Kidney (tissue), 14 donors: ENCODE data around the gene SIK3. TPM values are rescaled to one million over a fixed set of nuclear protein-coding genes. Genes with fewer than 3 reads are reported as not detected.

Source experiments
- DNase-seq, 5 donors: peaks; one replicate each; pipeline ENCODE4 v3.0.0-alpha.2; 2013 to 2020
- FAIRE-seq: peaks from 2 replicates; lab custom pipeline; 2012; peaks lifted over from hg19 to GRCh38; lab: Jason Lieb, UNC
- H3K27ac ChIP-seq, 2 donors: one replicate each; pipeline ENCODE4 v1.7.0; 2013; ENCODE audit warnings: low read depth in 2 of 2, low read length in 2 of 2, inconsistent platforms in 1 of 2
- H3K27me3 ChIP-seq: one replicate; pipeline ENCODE4 v1.7.1; 2013; ENCODE audit warnings: low read length, inconsistent platforms; ENCODE audit not compliant: control insufficient read depth, insufficient read depth
- H3K36me3 ChIP-seq, 3 donors: one replicate each; pipeline versions ENCODE4 v1.7.0 to v1.7.1; 2013; ENCODE audit warnings: low read length in 3 of 3, control low read depth in 1 of 3, inconsistent platforms in 1 of 3; ENCODE audit not compliant: insufficient read depth in 3 of 3, control insufficient read depth in 2 of 3
- H3K4me1 ChIP-seq, 3 donors: one replicate each; pipeline versions ENCODE4 v1.7.0 to v1.7.1; 2013; ENCODE audit warnings: low read length in 3 of 3, inconsistent platforms in 1 of 3, low read depth in 1 of 3; ENCODE audit not compliant: control insufficient read depth in 2 of 3, insufficient read depth in 2 of 3
- H3K4me3 ChIP-seq, 3 donors: one replicate each; pipeline versions ENCODE4 v1.7.0 to v1.8.1; 2013; ENCODE audit warnings: low read length in 3 of 3, control low read depth in 1 of 3, inconsistent platforms in 1 of 3
- H3K9ac ChIP-seq, 3 donors: one replicate each; pipeline versions ENCODE4 v1.7.0 to v1.7.1; 2013; ENCODE audit warnings: low read length in 3 of 3, control low read depth in 1 of 3, inconsistent platforms in 1 of 3
- H3K9me3 ChIP-seq, 3 donors: one replicate each; pipeline versions ENCODE4 v1.7.0 to v1.7.1; 2013; ENCODE audit warnings: low read length in 3 of 3, control low read depth in 1 of 3, inconsistent platforms in 1 of 3; ENCODE audit not compliant: control insufficient read depth in 2 of 3, insufficient read depth in 1 of 3
- CTCF ChIP-seq: IDR thresholded peaks from 3 replicates; pipeline ENCODE4 v1.5.1; 2012; ENCODE audit warnings: mild to moderate bottlenecking, moderate library complexity, borderline replicate concordance; ENCODE audit not compliant: insufficient read depth; ENCODE audit errors: extremely low read depth
- intact Hi-C: fragments of 100-400 bp; cut with DNase I; formaldehyde crosslinking; loops from one replicate; pipeline ENCODE4 v1.11.1; 2022
- polyA plus RNA-seq: library from polyadenylated mRNA; stranded (reverse); fragments of 350-450 nt; fragmentation: Illumina TruSeq; extraction: RNeasy Lipid Tissue Mini Kit (QIAGEN cat#74804); gene quantifications from one replicate; pipeline ENCODE4 v1.2.3, GENCODE V29; 2014; ENCODE audit warnings: low read depth, low replicate concordance; ENCODE audit not compliant: insufficient read depth
- total RNA-seq: library from RNA; stranded (reverse); fragmentation: NEBNext Ultra II Directional; extraction: Animal tissue kit (Norgen Biotek cat#: 25700); gene quantifications from one replicate; pipeline ENCODE4 v1.2.1, GENCODE V29; 2021
- donor health status: control.
- donor health status: control.
- donor health status: control.
- donor health status: control.
- donor health status: control.
- donor health status: DM: yes; HTN: yes; CAD: no.
- donor health status: Normal renal cell carcinoma (clear cell type).

Gene SIK3
- total and polyA plus RNA-seq, 2 donors from 2014 or later: 12.3 to 50.7 TPM

- FAIRE-seq (no peak), DNase-seq (no peak)
- no peak for TF ChIP-seq CTCF
- no peak overlapping the region for H3K27ac ChIP-seq
- H3K36me3 ChIP-seq: no peaks in the 10 kb centered on the region
- no peaks in the 10 kb centered on the region for H3K4me1 ChIP-seq
- no peak overlapping the region for H3K4me3 ChIP-seq
- intact Hi-C loops: no loop called here
- no peaks in the 10 kb centered on the region for H3K27me3 ChIP-seq
- H3K9me3 ChIP-seq: no peaks in the 10 kb centered on the region
- no peak overlapping the region for H3K9ac ChIP-seq
Observed at GRCh38 chr11:116970485-116971292, 127.5 kb downstream of the SIK3 start.

- Histone ChIP-seq H3K9me3 (no peaks in the 10 kb centered on the region), H3K27me3 (no peaks in the 10 kb centered on the region), H3K27ac (no peak overlapping the region), H3K36me3 (no peaks in the 10 kb centered on the region), H3K4me3 (no peak overlapping the region), H3K4me1 (no peaks in the 10 kb centered on the region), H3K9ac (no peak overlapping the region)
- no peak for DNase-seq
- intact Hi-C loops: no loop called here
- FAIRE-seq: no peak
- no peak for TF ChIP-seq CTCF
Observed at GRCh38 chr11:116969694-116970093, 128.5 kb downstream of the SIK3 start.

GRCh38 chr11:116964269-116964668 is 134.0 kb downstream of the SIK3 start:
- intact Hi-C loops: no loop called here
- DNase-seq (no peak), FAIRE-seq (no peak)
- Histone ChIP-seq H3K27ac (no peak overlapping the region), H3K27me3 (no peaks in the 10 kb centered on the region), H3K9me3 (no peaks in the 10 kb centered on the region), H3K9ac (no peak overlapping the region), H3K4me1 (peaks cover 0 to 9% (median 2%) of the 10 kb centered on the region in 3 donors), H3K4me3 (no peak overlapping the region), H3K36me3 (no peaks in the 10 kb centered on the region)
- TF ChIP-seq CTCF: no peak
